ENCODE measurements around the gene NMRK1.

The NMRK1 gene

GRCh38 chr9:75123696-75124095 lies 35.7 kb upstream of the NMRK1 start:
- POLR2A ChIA-PET, result no interaction called here
- H3K27ac ChIP-seq (ENCODE audit: extremely low read depth, low read depth, low read length), result no peak overlapping the region
- no peaks in the 10 kb centered on the region for H3K4me1 ChIP-seq (ENCODE audit: control insufficient read depth, insufficient read depth, low read length)
- peaks cover 0 to 5% of the 10 kb centered on the region in 2 experiments; a peak in 1 of 3 replicates for H3K36me3 ChIP-seq (ENCODE audit: control insufficient read depth in 2 of 2, insufficient read depth in 1 of 2, low read length in 2 of 2)
- CTCF ChIA-PET, result interaction anchor here (0.8 kb wide), 1 partner anchor 18 kb away, joined by 6 read pairs; no protein-coding TSS in a partner anchor
- no peak overlapping the region for H3K4me3 ChIP-seq (ENCODE audit: low read depth, low read length)
- no peaks in the 10 kb centered on the region for H3K9me3 ChIP-seq (ENCODE audit: control insufficient read depth, insufficient read depth, low read depth, low read length)
- TF ChIP-seq ZNF785 (tag by site-specific recombination; IDR thresholded peaks at IDR 0.05) (no peak), RBAK (tag by site-specific recombination; IDR thresholded peaks at IDR 0.05) (no peak), ZNF426 (tag by site-specific recombination; IDR thresholded peaks at IDR 0.05) (no peak), WT1 (tag by site-specific recombination; IDR thresholded peaks at IDR 0.05) (no peak), ZNF132 (tag by site-specific recombination; IDR thresholded peaks at IDR 0.05; ENCODE audit: borderline replicate concordance) (no peak), PRDM2 (tag by site-specific recombination; IDR thresholded peaks at IDR 0.05; ENCODE audit: borderline replicate concordance) (no peak), ZFP69B (tag by site-specific recombination; IDR thresholded peaks at IDR 0.05) (no peak), ZNF501 (tag by site-specific recombination; IDR thresholded peaks at IDR 0.05) (no peak), KLF16 (tag by site-specific recombination; IDR thresholded peaks at IDR 0.05) (no peak), PRDM1 (tag by site-specific recombination; IDR thresholded peaks at IDR 0.05) (no peak), ZNF148 (tag by site-specific recombination; IDR thresholded peaks at IDR 0.05; ENCODE audit: borderline replicate concordance) (no peak), ZBTB17 (tag by site-specific recombination; IDR thresholded peaks at IDR 0.05) (no peak), KLF7 (tag by site-specific recombination; IDR thresholded peaks at IDR 0.05; ENCODE audit: borderline replicate concordance) (no peak), ZNF596 (tag by site-specific recombination; IDR thresholded peaks at IDR 0.05) (no peak), ZNF146 (tag by site-specific recombination; IDR thresholded peaks at IDR 0.05) (no peak), ZNF433 (tag by site-specific recombination; IDR thresholded peaks at IDR 0.05; ENCODE audit: low read depth) (no peak), PRDM4 (tag by site-specific recombination; IDR thresholded peaks at IDR 0.05) (no peak), ZBTB6 (tag by site-specific recombination; IDR thresholded peaks at IDR 0.05) (no peak), ZNF571 (tag by site-specific recombination; IDR thresholded peaks at IDR 0.05) (no peak)

All from HEK293 (cell line).